ENCODE data around the gene UGT1A8. TPM values are rescaled to one million over a fixed set of nuclear protein-coding genes. Genes with fewer than 3 reads are reported as not detected.

The UGT1A8 gene
- not detected for total RNA-seq

GRCh38 chr2:233617476-233617875, at the start of gene UGT1A8:
Gene UGT1A8, plus strand, starts transcription at chr2:233617633. Its CDS starts 75 bp downstream, at chr2:233617708.

GRCh38 chr2:233636306-233636705, 18.9 kb downstream of the UGT1A8 start, which contains the start of gene UGT1A10:
Gene UGT1A10, plus strand, starts transcription at chr2:233636448. Its CDS starts 75 bp downstream, at chr2:233636523.

GRCh38 chr2:233671290-233672161, 54.1 kb downstream of the UGT1A8 start, which contains the start of gene UGT1A9:
Gene UGT1A9, plus strand, starts transcription at chr2:233671898. Its CDS starts 37 bp downstream, at chr2:233671935.

GRCh38 chr2:233681521-233682099, 64.2 kb downstream of the UGT1A8 start, which contains the start of gene UGT1A7:
Gene UGT1A7, plus strand, starts transcription at chr2:233681901. Its CDS starts 37 bp downstream, at chr2:233681938.

GRCh38 chr2:233692648-233693047, 75.2 kb downstream of the UGT1A8 start, which contains the start of gene UGT1A6:
Gene UGT1A6, plus strand, starts transcription at chr2:233692890. Its CDS starts 115 bp downstream, at chr2:233693005.

GRCh38 chr2:233712611-233713261, 95.3 kb downstream of the UGT1A8 start, which contains the start of gene UGT1A5:
Gene UGT1A5, plus strand, starts transcription at chr2:233712907. Its CDS starts 85 bp downstream, at chr2:233712992.

GRCh38 chr2:233718552-233718951, 101.1 kb downstream of the UGT1A8 start, which contains the start of gene UGT1A4:
Gene UGT1A4, plus strand, starts transcription at chr2:233718736. Its CDS starts 85 bp downstream, at chr2:233718821.

GRCh38 chr2:233728723-233729301, 111.4 kb downstream of the UGT1A8 start, which contains the start of gene UGT1A3:
Gene UGT1A3, plus strand, starts transcription at chr2:233729042. Its CDS starts 85 bp downstream, at chr2:233729127.

GRCh38 chr2:233760043-233760442, 142.6 kb downstream of the UGT1A8 start, which contains the start of gene UGT1A1:
Gene UGT1A1, plus strand, starts transcription at chr2:233760270. Its CDS starts 18 bp downstream, at chr2:233760288.

GRCh38 chr2:233778030-233778429, 160.6 kb downstream of the UGT1A8 start, which contains the start of gene MROH2A:
Gene MROH2A, plus strand, starts transcription at chr2:233778330. Its CDS starts 1,029 bp downstream, at chr2:233779359.

Other genes starting within 250 kb of the UGT1A8 start
- gene USP40, start 50.9 kb upstream of the UGT1A8 start, total RNA-seq = 21.0 TPM
- not detected for gene UGT1A10, start 18.8 kb downstream of the UGT1A8 start, total RNA-seq
- not detected for gene UGT1A9, start 54.3 kb downstream of the UGT1A8 start, total RNA-seq
- gene UGT1A7, start 64.3 kb downstream of the UGT1A8 start, total RNA-seq = not detected
- not detected for gene UGT1A6, start 75.3 kb downstream of the UGT1A8 start, total RNA-seq
- not detected for gene UGT1A5, start 95.3 kb downstream of the UGT1A8 start, total RNA-seq
- not detected for gene UGT1A4, start 101.1 kb downstream of the UGT1A8 start, total RNA-seq
- gene UGT1A3, start 111.4 kb downstream of the UGT1A8 start, total RNA-seq = not detected
- gene UGT1A1, start 142.6 kb downstream of the UGT1A8 start, total RNA-seq = not detected
- gene MROH2A, start 160.7 kb downstream of the UGT1A8 start, total RNA-seq = not detected
- gene HJURP, start 236.9 kb downstream of the UGT1A8 start, total RNA-seq = 3.8 TPM

All from parietal lobe (tissue), 1 donor.